SU-DHL-6 (cell line): ENCODE measurements around the gene WDR88.
"Not testable (repeated sequence)": the region's sequence is repeated elsewhere in the genome, so short reads cannot be mapped to it uniquely, and the experiment has no call there.

Experiments
- H2AFZ ChIP-seq: fragments of 200-600 bp; sonication (generic); 2 replicates; pipeline ENCODE4 v1.6.1; 2014; ENCODE audit warnings: low read depth, mild to moderate bottlenecking, moderate library complexity, mixed read lengths, antibody characterized with exemption, low read length; ENCODE audit not compliant: severe bottlenecking
- H3F3A ChIP-seq: fragments of 200-600 bp; shearing (Covaris generic); 2 replicates; pipeline ENCODE4 v1.6.0; 2016; ENCODE audit warnings: antibody characterized with exemption, mild to moderate bottlenecking; ENCODE audit not compliant: insufficient read depth
- H3K27ac ChIP-seq: fragments of 200-600 bp; sonication (generic); 2 replicates; pipeline ENCODE4 v1.5.1; 2016; ENCODE audit warnings: low read depth, mild to moderate bottlenecking, low read length, moderate library complexity, mixed read lengths
- H3K27me3 ChIP-seq: fragments of 200-600 bp; sonication (generic), shearing (Covaris generic); 2 replicates; pipeline ENCODE4 v1.6.0; 2014; ENCODE audit warnings: mild to moderate bottlenecking, low read length
- H3K36me3 ChIP-seq: fragments of 200-600 bp; sonication (generic); 2 replicates; pipeline ENCODE4 v1.6.1; 2014; ENCODE audit warnings: mild to moderate bottlenecking, low read length, mixed read lengths
- H3K4me2 ChIP-seq: fragments of 300-600, 200-600 bp; shearing (Covaris generic), sonication (generic); 2 replicates; pipeline ENCODE4 v1.6.0; 2014; ENCODE audit warnings: low read length, low read depth, mild to moderate bottlenecking; ENCODE audit not compliant: poor library complexity, severe bottlenecking
- H3K4me3 ChIP-seq: fragments of 200-600 bp; sonication (generic); 2 replicates; pipeline ENCODE4 v1.5.1; 2014; ENCODE audit warnings: antibody characterized with exemption, low read length, mild to moderate bottlenecking, mixed read lengths; ENCODE audit not compliant: insufficient read depth, poor library complexity, severe bottlenecking
- H3K79me2 ChIP-seq: fragments of 200-600 bp; sonication (generic); 2 replicates; pipeline ENCODE4 v1.6.1; 2014; ENCODE audit warnings: mild to moderate bottlenecking, low read length, moderate library complexity; ENCODE audit not compliant: insufficient read depth
- H3K9ac ChIP-seq: fragments of 200-600 bp; sonication (generic); 2 replicates; pipeline ENCODE4 v1.7.0; 2014; ENCODE audit warnings: mild to moderate bottlenecking, low read length
- H3K9me2 ChIP-seq: fragments of 200-600 bp; sonication (generic); replicated peaks from 2 replicates; pipeline ENCODE4 v1.6.1; 2014; ENCODE audit warnings: low read length; ENCODE audit not compliant: insufficient read depth
- H3K9me3 ChIP-seq: fragments of 200-600 bp; sonication (generic); 2 replicates; pipeline ENCODE4 v1.6.1; 2014; ENCODE audit warnings: low read length, mixed read lengths; ENCODE audit not compliant: insufficient read depth
- H4K20me1 ChIP-seq: fragments of 200-600 bp; sonication (generic); 2 replicates; pipeline ENCODE4 v1.6.1; 2014; ENCODE audit warnings: low read depth, mild to moderate bottlenecking, antibody characterized with exemption, low read length, moderate library complexity, mixed read lengths
- EZH2phosphoT487 ChIP-seq: fragments of 200-600 bp; sonication (generic), shearing (Covaris generic); conservative IDR thresholded peaks from 2 replicates; pipeline ENCODE4 v1.6.1; 2018; ENCODE audit warnings: mild to moderate bottlenecking, antibody characterized with exemption, low read length, moderate library complexity, mixed read lengths
- TF ChIP-seq, protein P1 (sequence below): fragments of 200-600 bp; sonication (generic); IDR thresholded peaks from one replicate; pipeline ENCODE4 v1.5.1; 2017; ENCODE audit warnings: antibody characterized with exemption, mild to moderate bottlenecking, low read length, moderate library complexity; ENCODE audit not compliant: insufficient read depth, poor library complexity, severe bottlenecking

The WDR88 gene

DNA sequence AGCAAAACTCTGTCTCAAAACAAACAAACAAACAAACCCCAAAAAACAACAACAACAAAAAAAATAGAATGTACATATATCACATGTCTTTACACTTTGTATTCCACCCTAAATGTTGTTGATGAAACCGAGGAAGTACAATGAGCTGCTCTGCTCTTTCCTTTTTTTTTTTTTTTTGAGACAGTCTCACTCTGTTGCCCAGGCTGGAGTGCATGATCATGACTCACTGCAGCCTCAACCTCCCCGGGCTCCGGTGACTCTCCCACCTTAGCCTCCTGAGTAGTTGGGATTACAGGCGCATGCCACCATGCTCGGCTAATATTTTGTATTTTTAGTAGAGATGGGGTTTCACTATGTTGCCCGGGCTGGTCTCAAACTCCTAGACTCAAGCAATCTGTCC, 31.6 kb downstream of the WDR88 start:
- no peaks in the 10 kb centered on the region for H3K79me2 ChIP-seq
- H3K27ac ChIP-seq, result no peak overlapping the region
- H3K9me2 ChIP-seq, result no peaks in the 10 kb centered on the region
- no peak overlapping the region for H3K4me3 ChIP-seq
- H2AFZ ChIP-seq, result no peak overlapping the region
- H3K9me3 ChIP-seq, result no peaks in the 10 kb centered on the region
- H3K4me2 ChIP-seq, result no peak overlapping the region
- H3F3A ChIP-seq, result no peaks in the 10 kb centered on the region
- no peak overlapping the region for H3K9ac ChIP-seq
- H4K20me1 ChIP-seq, result no peaks in the 10 kb centered on the region
- no peaks in the 10 kb centered on the region for H3K27me3 ChIP-seq
- no peak for TF ChIP-seq EZH2phosphoT487
- TF ChIP-seq, protein P1, sequence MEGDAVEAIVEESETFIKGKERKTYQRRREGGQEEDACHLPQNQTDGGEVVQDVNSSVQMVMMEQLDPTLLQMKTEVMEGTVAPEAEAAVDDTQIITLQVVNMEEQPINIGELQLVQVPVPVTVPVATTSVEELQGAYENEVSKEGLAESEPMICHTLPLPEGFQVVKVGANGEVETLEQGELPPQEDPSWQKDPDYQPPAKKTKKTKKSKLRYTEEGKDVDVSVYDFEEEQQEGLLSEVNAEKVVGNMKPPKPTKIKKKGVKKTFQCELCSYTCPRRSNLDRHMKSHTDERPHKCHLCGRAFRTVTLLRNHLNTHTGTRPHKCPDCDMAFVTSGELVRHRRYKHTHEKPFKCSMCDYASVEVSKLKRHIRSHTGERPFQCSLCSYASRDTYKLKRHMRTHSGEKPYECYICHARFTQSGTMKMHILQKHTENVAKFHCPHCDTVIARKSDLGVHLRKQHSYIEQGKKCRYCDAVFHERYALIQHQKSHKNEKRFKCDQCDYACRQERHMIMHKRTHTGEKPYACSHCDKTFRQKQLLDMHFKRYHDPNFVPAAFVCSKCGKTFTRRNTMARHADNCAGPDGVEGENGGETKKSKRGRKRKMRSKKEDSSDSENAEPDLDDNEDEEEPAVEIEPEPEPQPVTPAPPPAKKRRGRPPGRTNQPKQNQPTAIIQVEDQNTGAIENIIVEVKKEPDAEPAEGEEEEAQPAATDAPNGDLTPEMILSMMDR, result no peak
- no peaks in the 10 kb centered on the region for H3K36me3 ChIP-seq

DNA sequence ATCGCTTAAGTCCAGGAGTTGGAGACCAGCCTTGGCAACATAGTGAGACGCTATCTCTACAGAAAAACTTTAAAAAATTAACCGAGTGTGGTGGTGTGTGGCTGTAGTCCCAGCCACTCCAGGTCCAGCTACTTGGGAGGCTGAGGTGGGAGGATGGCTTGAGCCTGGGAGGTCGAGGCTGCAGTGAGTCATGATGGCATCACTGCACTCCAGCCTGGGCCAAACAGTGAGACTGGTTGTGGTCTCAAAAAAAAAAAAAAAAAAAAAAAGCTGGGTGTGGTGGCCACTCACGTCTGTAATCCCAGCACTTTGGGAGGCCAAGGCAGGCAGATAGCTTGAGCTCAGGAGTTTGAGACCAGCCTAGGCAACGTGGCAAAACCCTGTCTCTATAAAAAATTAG, 34.1 kb downstream of the WDR88 start:
- H2AFZ ChIP-seq, H3K9ac ChIP-seq, H3K79me2 ChIP-seq, H3K9me2 ChIP-seq, H3K9me3 ChIP-seq, H3K27ac ChIP-seq, H3K4me3 ChIP-seq, H3K36me3 ChIP-seq, H3K27me3 ChIP-seq, H3F3A ChIP-seq, H3K4me2 ChIP-seq, H4K20me1 ChIP-seq: not testable (repeated sequence)

DNA sequence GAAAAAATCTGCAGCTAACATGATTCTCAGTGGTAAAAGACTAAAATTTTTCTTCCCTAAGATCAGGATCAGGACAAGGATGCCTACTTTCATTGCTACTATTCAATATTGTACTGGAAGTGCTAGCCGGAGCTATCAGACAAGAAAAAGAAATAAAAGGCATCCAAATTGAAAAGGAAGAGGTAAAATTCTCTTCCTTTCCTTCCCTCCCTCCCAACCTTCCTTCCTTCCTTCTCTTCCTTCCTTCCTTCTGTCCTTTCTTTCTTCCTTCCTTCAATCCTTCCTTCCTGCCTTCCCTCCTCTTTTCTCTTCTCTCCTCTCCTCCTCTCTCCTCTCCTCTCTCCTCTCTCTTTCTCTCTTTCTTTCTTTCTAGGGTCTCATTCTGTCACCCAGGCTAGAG, 35.5 kb downstream of the WDR88 start:
- Histone ChIP-seq H3K36me3 (no peaks in the 10 kb centered on the region), H3K9ac (no peak overlapping the region), H3K27ac (no peak overlapping the region), H3K4me2 (no peak overlapping the region), H4K20me1 (no peaks in the 10 kb centered on the region), H3K9me2 (no peaks in the 10 kb centered on the region), H3K9me3 (no peaks in the 10 kb centered on the region), H3F3A (no peaks in the 10 kb centered on the region), H3K27me3 (no peaks in the 10 kb centered on the region), H3K79me2 (no peaks in the 10 kb centered on the region), H2AFZ (no peak overlapping the region), H3K4me3 (no peak overlapping the region)
- TF ChIP-seq EZH2phosphoT487, result no peak
- TF ChIP-seq, protein P1, result no peak

DNA sequence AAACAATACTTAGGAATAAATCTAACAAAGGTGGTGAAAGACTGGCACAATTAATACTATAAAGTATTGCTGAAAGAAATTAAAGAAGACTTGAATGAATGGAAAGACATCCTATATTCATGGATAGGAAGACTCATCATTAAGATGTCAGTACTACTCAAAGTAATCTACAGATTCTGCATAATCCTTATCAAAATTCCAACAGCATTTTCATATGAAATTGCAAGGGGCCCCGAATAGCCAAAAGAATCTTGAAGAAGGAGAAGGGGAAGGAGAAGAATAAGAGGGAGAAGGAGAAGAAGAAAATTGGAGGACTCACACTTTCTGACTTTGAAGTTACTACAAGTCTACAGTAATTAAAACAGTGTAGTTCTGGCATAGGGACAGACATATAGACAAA, 36.6 kb downstream of the WDR88 start:
- H3K36me3 ChIP-seq, result no peaks in the 10 kb centered on the region
- H3K4me2 ChIP-seq, result no peak overlapping the region
- no peak overlapping the region for H3K27ac ChIP-seq
- no peaks in the 10 kb centered on the region for H3K9me2 ChIP-seq
- H3K4me3 ChIP-seq, result no peak overlapping the region
- H3K9me3 ChIP-seq, result no peaks in the 10 kb centered on the region
- no peaks in the 10 kb centered on the region for H3K27me3 ChIP-seq
- no peaks in the 10 kb centered on the region for H3K79me2 ChIP-seq
- H4K20me1 ChIP-seq, result no peaks in the 10 kb centered on the region
- H3K9ac ChIP-seq, result no peak overlapping the region
- no peak overlapping the region for H2AFZ ChIP-seq
- TF ChIP-seq EZH2phosphoT487, result no peak
- TF ChIP-seq, protein P1, result no peak
- no peaks in the 10 kb centered on the region for H3F3A ChIP-seq
